Stomach (tissue), 4 donors: ENCODE measurements around the gene CHRNE.

Experiments
- POLR2AphosphoS5 ChIP-seq, 3 donors: sonication (generic); formaldehyde crosslinking; IDR thresholded peaks; one replicate each; pipeline ENCODE4 v1.6.1; 2016; ENCODE audit warnings: antibody characterized with exemption in 3 of 3
- TF ChIP-seq, protein P1 (sequence below), 7 experiments: fragments of 450-650 bp in 4 of 7; fragments of 200-600 bp in 3 of 7; sonication (generic) in 3 of 7; IDR thresholded peaks; one replicate each; pipeline ENCODE4 v1.5.1; 2016 to 2019; ENCODE audit warnings: antibody characterized with exemption in 7 of 7, control low read depth in 2 of 7, mild to moderate bottlenecking in 1 of 7

DNA sequence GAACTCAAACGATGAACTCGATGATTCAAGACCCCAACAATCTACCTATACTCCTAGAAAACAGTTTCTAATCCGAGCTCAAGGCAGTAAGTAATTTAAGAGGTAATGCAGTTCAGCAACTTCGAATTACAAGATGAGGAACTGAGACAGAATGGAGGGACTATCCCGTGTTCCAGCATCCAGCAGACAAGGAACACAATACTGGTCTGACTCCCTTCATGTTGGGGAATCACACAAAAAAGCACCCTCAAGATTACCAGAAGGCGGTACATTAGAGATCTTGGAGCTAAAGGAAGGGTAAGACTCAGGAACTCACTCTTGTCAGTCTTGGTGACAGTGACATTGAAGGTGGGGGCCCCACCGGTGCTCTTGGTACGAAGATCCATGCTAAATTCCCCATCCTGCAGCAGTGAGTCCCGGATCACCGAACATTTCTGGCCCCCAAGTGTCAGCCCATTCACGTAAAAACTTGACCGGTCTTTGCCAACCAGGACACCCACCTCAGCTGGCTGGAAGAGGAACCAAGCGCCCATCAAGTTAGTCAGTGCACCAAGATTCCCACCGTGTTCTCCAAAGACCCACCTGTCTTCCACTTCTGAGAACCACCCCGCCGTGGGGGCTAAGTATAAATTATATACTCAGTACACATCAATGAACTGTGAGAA lies 43.5 kb upstream of the CHRNE start:
- TF ChIP-seq POLR2AphosphoS5 (IDR thresholded peaks at IDR 0.05) = no peak
- TF ChIP-seq, protein P1, sequence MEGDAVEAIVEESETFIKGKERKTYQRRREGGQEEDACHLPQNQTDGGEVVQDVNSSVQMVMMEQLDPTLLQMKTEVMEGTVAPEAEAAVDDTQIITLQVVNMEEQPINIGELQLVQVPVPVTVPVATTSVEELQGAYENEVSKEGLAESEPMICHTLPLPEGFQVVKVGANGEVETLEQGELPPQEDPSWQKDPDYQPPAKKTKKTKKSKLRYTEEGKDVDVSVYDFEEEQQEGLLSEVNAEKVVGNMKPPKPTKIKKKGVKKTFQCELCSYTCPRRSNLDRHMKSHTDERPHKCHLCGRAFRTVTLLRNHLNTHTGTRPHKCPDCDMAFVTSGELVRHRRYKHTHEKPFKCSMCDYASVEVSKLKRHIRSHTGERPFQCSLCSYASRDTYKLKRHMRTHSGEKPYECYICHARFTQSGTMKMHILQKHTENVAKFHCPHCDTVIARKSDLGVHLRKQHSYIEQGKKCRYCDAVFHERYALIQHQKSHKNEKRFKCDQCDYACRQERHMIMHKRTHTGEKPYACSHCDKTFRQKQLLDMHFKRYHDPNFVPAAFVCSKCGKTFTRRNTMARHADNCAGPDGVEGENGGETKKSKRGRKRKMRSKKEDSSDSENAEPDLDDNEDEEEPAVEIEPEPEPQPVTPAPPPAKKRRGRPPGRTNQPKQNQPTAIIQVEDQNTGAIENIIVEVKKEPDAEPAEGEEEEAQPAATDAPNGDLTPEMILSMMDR (IDR thresholded peaks at IDR 0.05) = no peak
